GM21423 (cell line): ENCODE measurements around the gene TRIL.
A peak's percentile ranks its signal among the peaks of the same experiment; 100 is the strongest.

Source experiments
- ATAC-seq: cut with Tn5 transposase; IDR thresholded peaks from one replicate; pipeline ENCODE4 v1.9.1; 2021; ENCODE audit warnings: mild to moderate bottlenecking, moderate library complexity; ENCODE audit not compliant: unreplicated experiment

TRIL gene

GRCh38 chr7:28941633-28942032, 16.5 kb downstream of the TRIL start:
- ATAC-seq, result no peak

DNA sequence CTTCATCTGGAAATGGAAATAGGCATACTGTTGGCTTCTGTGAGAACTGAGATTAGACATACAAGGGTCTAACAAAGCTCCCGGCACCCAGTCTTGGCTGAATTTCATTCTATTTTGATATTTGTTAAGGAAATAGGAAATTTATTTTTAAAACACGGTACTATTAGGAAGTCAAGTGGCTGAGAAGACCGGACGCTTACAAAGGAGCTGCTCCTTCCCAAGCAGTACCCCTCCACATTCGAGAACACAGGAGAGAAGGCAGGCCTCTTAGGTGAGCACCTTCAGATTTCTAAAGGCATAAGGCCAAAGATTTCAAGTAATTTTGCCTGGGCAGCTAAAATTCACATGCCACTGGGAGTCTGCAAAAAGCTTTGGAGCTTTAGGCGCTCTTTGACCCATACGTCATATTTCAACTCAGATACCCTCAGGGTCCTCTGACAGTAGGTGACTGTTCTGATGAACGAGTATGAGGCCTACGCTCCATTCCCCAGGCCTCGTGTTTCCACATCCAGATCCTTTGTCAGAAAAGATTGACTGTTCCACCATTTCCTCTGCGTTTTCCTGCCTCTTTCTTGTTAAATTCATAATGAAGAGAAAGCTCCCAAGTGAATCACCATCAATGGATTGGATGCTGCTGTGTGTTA, 17.3 kb downstream of the TRIL start:
- ATAC-seq, result no peak

- ATAC-seq, result no peak
Observed at GRCh38 chr7:28939844-28940544, 18.1 kb downstream of the TRIL start.

DNA sequence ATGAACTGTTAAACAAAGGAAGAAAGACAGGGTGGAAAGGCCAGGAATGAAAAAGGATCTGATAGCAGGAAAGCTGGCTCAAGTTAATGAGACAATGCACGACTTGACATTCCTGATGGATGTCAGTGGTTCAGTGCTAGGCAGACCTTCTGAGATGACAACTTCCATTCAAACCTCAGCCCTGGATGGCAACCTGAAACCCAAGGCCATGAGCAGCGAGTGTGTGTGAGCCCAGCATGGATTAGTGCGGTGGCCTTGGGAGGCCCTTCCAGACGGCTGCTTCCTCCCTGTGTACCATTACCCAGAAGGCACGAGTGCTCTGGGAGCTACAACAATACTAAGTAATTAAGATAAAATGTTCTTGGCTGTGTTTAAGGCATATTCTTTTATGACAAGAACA, 18.8 kb downstream of the TRIL start:
- no peak for ATAC-seq

GRCh38 chr7:28937619-28938018, 20.5 kb downstream of the TRIL start:
- no peak for ATAC-seq

- ATAC-seq, result no peak
Observed at GRCh38 chr7:28937103-28937502, 21.0 kb downstream of the TRIL start.

DNA sequence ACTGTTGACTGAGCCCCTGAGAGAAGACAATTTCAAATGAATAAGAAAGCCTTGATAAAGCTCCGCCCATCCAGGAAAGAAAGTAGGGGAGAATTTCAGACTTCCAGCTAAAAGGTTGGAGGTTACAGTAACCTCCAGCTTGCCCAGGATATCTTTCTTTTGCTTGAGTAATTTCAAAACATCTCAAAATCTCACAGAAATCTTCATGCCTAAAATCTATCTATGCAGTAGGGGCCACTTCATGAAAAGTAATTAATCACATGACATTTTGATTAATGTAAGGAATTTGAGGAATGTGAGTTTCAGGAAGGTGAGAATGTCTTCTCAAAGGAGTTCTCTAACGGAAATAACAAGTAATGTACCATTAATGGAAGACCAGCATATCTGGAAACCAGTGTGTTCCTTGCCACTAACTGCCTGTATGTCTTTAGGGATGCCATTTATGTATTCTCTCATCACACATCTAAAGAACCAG, 24.2 kb downstream of the TRIL start:
- ATAC-seq, result no peak

DNA sequence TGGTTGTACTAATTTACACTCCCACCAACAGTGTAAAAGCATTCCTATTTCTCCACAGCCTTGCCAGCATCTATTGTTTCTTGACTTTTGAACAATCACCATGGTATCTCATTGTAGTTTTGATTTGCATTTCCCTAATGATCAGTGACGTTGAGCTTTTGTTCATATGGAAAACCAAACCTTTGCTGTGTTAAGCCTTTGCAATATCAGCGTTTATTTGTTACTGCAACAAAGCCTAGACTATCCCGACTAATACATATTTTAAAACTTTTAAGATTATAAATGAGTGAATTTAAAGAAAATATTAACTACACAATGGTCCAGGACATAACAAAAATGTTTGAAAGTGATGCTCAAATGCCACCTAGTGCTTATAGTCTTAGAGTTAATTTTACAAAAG, 26.6 kb downstream of the TRIL start:
- ATAC-seq, result no peak

GRCh38 chr7:28926871-28927597, 31.1 kb downstream of the TRIL start:
- ATAC-seq, result peak; percentile 90

GRCh38 chr7:28922624-28923331, 35.4 kb downstream of the TRIL start:
- ATAC-seq, result peak; percentile 41

- peak; percentile 64 for ATAC-seq
Observed at GRCh38 chr7:28921822-28922221, 36.3 kb downstream of the TRIL start.

DNA sequence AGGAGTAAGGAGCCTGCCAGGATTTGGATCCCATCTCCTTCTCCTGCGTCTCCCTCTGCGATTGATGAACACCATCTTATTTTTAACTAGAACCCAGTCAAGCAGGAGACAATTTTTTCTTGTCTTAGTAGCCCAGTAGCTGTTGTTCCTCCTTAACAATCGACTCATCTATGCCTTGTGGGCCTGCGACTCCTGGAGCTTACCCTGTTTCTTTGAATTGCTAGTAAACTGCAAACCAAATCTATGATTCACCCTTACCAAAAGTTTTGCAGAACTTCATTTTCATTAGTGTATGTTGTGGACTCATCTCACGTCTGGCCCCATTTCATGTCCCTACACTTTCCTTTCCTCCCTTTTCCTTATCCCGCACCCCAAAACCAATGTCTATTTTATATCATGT, 37.7 kb downstream of the TRIL start:
- ATAC-seq, result no peak

DNA sequence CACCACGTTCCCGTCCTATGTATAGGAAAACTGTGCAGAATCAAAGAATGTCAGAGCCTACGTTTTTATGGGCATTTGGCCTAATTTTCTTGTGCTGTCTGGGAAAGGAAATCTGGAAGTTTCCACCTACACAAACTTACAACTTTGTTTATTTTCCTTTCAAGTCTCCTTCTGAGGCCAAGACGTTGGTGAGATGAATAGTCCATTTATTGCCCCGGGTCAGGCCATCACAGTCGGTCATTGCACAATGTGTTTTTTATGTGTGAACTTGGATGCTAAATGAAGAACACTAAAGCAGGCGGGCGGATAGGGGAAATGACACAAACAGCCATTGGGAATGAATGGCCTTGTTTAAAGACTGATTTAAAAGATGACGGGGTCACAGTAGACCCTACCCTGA, 38.6 kb downstream of the TRIL start:
- no peak for ATAC-seq

GRCh38 chr7:28908775-28909174, 49.4 kb downstream of the TRIL start:
- no peak for ATAC-seq

DNA sequence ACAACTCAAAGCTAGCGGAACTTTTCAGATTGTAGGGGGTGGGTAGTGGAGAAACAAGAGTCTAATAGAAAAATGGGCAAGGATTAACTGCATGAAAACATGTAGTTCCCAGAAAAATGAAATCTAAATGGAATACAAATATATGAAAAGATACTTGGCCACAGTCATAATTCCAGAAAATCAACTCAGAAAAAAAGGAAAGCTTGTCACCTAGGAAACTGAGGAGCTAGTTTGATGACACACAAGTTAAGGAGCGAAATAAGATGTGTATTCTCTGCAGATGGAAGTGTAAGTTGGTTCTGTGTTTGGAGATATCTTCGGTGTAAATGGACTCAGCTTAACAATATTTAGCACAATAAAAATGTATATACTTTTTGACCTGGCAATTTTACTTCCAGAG, 52.7 kb downstream of the TRIL start:
- no peak for ATAC-seq

GRCh38 chr7:28904578-28905048, 53.5 kb downstream of the TRIL start:
- no peak for ATAC-seq

DNA sequence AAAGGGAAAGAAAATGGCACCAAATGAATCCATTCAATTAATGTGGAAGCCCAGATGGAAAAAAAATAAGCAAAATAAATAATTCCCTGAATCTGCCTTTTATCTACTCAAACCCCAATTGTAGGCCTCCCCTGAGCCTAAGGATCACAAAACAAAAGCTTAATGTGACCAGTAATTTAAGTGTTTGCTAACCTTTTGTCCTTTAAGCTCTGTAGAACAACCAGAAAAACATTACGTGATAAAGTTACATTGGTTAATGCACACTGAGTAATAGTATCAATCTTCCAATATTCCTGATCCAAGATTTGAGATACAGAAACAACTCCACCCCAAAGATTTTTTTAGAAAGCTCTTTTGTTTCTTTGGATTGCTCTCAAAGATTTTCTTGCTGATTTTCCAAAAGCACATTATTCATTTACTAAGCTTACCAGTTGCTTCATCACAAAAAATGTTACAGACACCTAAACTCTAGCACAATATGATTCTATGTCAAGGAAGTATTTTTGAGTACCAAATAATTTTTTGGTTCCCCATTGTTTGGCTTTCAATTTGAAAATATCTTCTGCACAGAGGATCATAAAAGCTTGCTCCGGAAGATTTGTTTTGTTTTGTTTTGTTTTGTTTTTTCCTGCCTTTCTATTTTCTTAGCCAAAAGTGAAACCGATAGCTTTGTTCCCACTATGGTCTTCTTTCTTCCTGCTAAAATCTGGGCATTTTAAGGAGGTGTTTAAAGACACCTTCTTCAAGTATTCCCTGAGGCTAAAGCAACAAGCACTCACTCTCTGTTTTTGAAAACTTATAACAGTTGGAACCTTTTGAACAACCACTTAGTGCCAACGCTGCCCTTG, 54.2 kb downstream of the TRIL start:
- ATAC-seq, result no peak
